Ramos (cell line): ENCODE results near the gene PMVK.

Experiments used
- in situ Hi-C: fragments of 300-500 bp; cut with MboI; formaldehyde crosslinking; loops from one replicate; pipeline ENCODE4 v1.14.3; 2022; ENCODE audit warnings: low sequenced_read_pairs; ENCODE audit not compliant: unreplicated experiment

Gene PMVK

GRCh38 chr1:154951901-154952657, 15.6 kb upstream of the PMVK start:
- in situ Hi-C loops: no loop called here

GRCh38 chr1:154948079-154948478, 11.6 kb upstream of the PMVK start:
- in situ Hi-C loops: no loop called here

- in situ Hi-C loops: no loop called here
These were observed 9.7 kb upstream of the PMVK start for GRCh38 chr1:154945962-154946850.

- in situ Hi-C loops: no loop called here
These were observed 8.8 kb upstream of the PMVK start for GRCh38 chr1:154945160-154945961.

GRCh38 chr1:154944401-154945159, 8.1 kb upstream of the PMVK start:
- in situ Hi-C loops: no loop called here

GRCh38 chr1:154943649-154944400, 7.3 kb upstream of the PMVK start:
- in situ Hi-C loops: no loop called here

- in situ Hi-C loops: no loop called here
These were observed 5.0 kb upstream of the PMVK start for GRCh38 chr1:154941333-154942013.

GRCh38 chr1:154940651-154941194, 4.2 kb upstream of the PMVK start:
- in situ Hi-C loops: no loop called here

GRCh38 chr1:154940213-154940560, 3.7 kb upstream of the PMVK start:
- in situ Hi-C loops: no loop called here

GRCh38 chr1:154938604-154939399, 2.3 kb upstream of the PMVK start:
- in situ Hi-C loops: no loop called here

- in situ Hi-C loops: no loop called here
These were observed 1.5 kb upstream of the PMVK start for GRCh38 chr1:154937988-154938386.

GRCh38 chr1:154937085-154937987, 817 bp upstream of the PMVK start:
- in situ Hi-C loops: no loop called here

- in situ Hi-C loops: no loop called here
These were observed 567 bp downstream of the PMVK start for GRCh38 chr1:154935749-154936554.

- in situ Hi-C loops: no loop called here
These were observed 2.1 kb downstream of the PMVK start for GRCh38 chr1:154934358-154934948.

GRCh38 chr1:154931940-154932487, 4.5 kb downstream of the PMVK start:
- in situ Hi-C loops: no loop called here
